Measurements from ENCODE around the gene BTBD9. TPM values are rescaled to one million over a fixed set of nuclear protein-coding genes. Genes with fewer than 3 reads are reported as not detected.

Gene BTBD9
- total RNA-seq, 1 donor from 2014 or later, result 10.3 TPM

GRCh38 chr6:38214159-38214558 lies 425.6 kb downstream of the BTBD9 start:
- H3K27me3 Mint-ChIP-seq (ENCODE audit: unreplicated experiment), result peaks cover 5% of the 10 kb centered on the region
- H3K36me3 Mint-ChIP-seq (ENCODE audit: low read depth, unreplicated experiment), result no peaks in the 10 kb centered on the region
- no peak for TF ChIP-seq CTCF (IDR thresholded peaks at IDR 0.05; ENCODE audit: unreplicated experiment)
- peaks cover 26% of the 10 kb centered on the region for H3K4me1 Mint-ChIP-seq (ENCODE audit: unreplicated experiment)
- no peak overlapping the region for H3K27ac Mint-ChIP-seq (ENCODE audit: unreplicated experiment)
- no peaks in the 10 kb centered on the region for H3K9me3 Mint-ChIP-seq (ENCODE audit: unreplicated experiment)
- DNase-seq (ENCODE audit: low spot score), result no peak
- no peak overlapping the region for H3K4me3 Mint-ChIP-seq (ENCODE audit: unreplicated experiment)

- Mint-ChIP-seq H3K9me3 (ENCODE audit: unreplicated experiment) (no peaks in the 10 kb centered on the region), H3K4me1 (ENCODE audit: unreplicated experiment) (peaks cover 26% of the 10 kb centered on the region), H3K27ac (ENCODE audit: unreplicated experiment) (peak overlapping the region; percentile 92), H3K36me3 (ENCODE audit: low read depth, unreplicated experiment) (no peaks in the 10 kb centered on the region), H3K4me3 (ENCODE audit: unreplicated experiment) (no peak overlapping the region), H3K27me3 (ENCODE audit: unreplicated experiment) (peaks cover 5% of the 10 kb centered on the region)
- no peak for DNase-seq (ENCODE audit: low spot score)
- TF ChIP-seq CTCF (IDR thresholded peaks at IDR 0.05; ENCODE audit: unreplicated experiment), result no peak
These were observed 426.5 kb downstream of the BTBD9 start for GRCh38 chr6:38213251-38213658.

GRCh38 chr6:38212579-38212978 lies 427.1 kb downstream of the BTBD9 start:
- no peaks in the 10 kb centered on the region for H3K36me3 Mint-ChIP-seq (ENCODE audit: low read depth, unreplicated experiment)
- TF ChIP-seq CTCF (IDR thresholded peaks at IDR 0.05; ENCODE audit: unreplicated experiment), result no peak
- H3K27ac Mint-ChIP-seq (ENCODE audit: unreplicated experiment), result peak overlapping the region; percentile 92
- H3K4me3 Mint-ChIP-seq (ENCODE audit: unreplicated experiment), result no peak overlapping the region
- DNase-seq (ENCODE audit: low spot score), result peak; percentile 44
- no peaks in the 10 kb centered on the region for H3K9me3 Mint-ChIP-seq (ENCODE audit: unreplicated experiment)
- peaks cover 26% of the 10 kb centered on the region for H3K4me1 Mint-ChIP-seq (ENCODE audit: unreplicated experiment)
- peaks cover 5% of the 10 kb centered on the region for H3K27me3 Mint-ChIP-seq (ENCODE audit: unreplicated experiment)

DNA sequence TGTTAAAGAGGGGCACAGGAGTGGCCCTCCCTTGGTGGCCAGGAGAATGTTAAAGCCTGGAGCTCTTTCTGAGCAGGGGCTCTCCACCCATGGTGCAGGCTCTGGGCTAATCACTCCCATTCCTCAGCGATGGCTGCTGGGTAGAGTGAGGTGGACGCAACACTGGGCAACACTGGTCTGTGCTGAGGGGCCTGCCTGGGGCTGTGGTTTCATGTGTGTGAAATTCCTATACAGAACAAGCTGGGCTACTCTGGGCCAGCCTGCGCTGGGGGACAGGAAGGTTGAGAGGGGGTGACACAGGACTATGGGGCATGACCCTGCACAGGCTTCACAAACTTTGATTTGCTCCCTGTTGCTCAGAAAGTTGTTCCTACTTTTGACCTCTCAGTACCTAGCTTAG lies 427.6 kb downstream of the BTBD9 start:
- Mint-ChIP-seq H3K4me3 (ENCODE audit: unreplicated experiment) (no peak overlapping the region), H3K9me3 (ENCODE audit: unreplicated experiment) (no peaks in the 10 kb centered on the region), H3K27ac (ENCODE audit: unreplicated experiment) (no peak overlapping the region), H3K36me3 (ENCODE audit: low read depth, unreplicated experiment) (no peaks in the 10 kb centered on the region), H3K4me1 (ENCODE audit: unreplicated experiment) (peaks cover 26% of the 10 kb centered on the region), H3K27me3 (ENCODE audit: unreplicated experiment) (peaks cover 6% of the 10 kb centered on the region)
- DNase-seq (ENCODE audit: low spot score), result no peak
- TF ChIP-seq CTCF (IDR thresholded peaks at IDR 0.05; ENCODE audit: unreplicated experiment), result no peak

DNA sequence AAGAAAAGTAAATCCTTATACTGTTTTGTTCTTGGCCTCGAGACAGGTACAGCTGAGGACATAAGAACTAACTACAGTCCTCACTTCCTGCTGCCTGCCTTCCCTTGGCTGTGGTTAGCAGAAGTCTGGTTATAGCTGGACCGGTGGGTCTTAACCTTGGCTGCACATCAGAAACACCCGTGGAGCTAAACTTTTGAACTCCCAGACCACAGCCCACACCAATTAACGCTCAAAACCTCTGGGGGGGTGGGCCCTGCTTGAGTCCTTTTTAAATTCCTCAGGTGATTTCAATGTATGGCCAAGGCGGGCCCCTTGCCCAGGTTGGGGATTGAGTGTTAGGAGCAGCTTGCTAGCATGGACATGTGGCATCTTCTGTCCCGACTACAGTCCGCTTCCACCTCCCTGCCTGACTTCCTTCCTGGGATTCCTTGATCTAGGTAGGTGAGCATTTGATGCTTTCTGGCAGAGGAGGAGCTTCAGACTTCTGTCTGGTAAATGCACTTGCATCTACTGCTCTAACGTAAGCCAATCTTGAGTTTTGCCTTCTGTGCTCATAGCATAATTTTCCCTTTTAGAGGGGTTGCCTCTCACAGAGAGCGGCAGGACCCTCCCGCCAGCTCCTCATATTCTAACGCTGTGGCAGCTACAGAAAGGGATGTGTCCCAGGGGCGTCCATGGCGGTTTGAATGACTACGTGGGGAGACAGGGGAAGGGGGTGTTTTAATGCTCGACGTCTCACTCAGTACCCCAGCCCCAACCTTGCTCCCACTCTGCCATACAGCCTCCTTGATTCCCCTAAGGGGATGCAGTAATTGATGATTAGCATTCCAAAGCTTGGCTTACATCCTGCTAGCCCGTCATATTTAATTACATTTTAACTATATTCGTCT lies 430.1 kb downstream of the BTBD9 start:
- peaks cover 7% of the 10 kb centered on the region for H3K27me3 Mint-ChIP-seq (ENCODE audit: unreplicated experiment)
- H3K4me1 Mint-ChIP-seq (ENCODE audit: unreplicated experiment), result peaks cover 26% of the 10 kb centered on the region
- H3K4me3 Mint-ChIP-seq (ENCODE audit: unreplicated experiment), result no peak overlapping the region
- H3K9me3 Mint-ChIP-seq (ENCODE audit: unreplicated experiment), result no peaks in the 10 kb centered on the region
- no peak for TF ChIP-seq CTCF (IDR thresholded peaks at IDR 0.05; ENCODE audit: unreplicated experiment)
- DNase-seq (ENCODE audit: low spot score), result no peak
- no peak overlapping the region for H3K27ac Mint-ChIP-seq (ENCODE audit: unreplicated experiment)
- H3K36me3 Mint-ChIP-seq (ENCODE audit: low read depth, unreplicated experiment), result no peaks in the 10 kb centered on the region

Measured in endothelial cell (in vitro differentiated cells).